IPS-NIHi11 (cell line): ENCODE results near the gene STK35.
A peak's percentile ranks its signal among the peaks of the same experiment; 100 is the strongest.

Source experiments
- DNase-seq: peaks from one replicate; pipeline ENCODE4 v3.0.0; 2012; ENCODE audit warnings: mixed read lengths, low spot score

The STK35 gene

GRCh38 chr20:2108498-2108897 lies 6.9 kb downstream of the STK35 start:
- DNase-seq: no peak

DNA sequence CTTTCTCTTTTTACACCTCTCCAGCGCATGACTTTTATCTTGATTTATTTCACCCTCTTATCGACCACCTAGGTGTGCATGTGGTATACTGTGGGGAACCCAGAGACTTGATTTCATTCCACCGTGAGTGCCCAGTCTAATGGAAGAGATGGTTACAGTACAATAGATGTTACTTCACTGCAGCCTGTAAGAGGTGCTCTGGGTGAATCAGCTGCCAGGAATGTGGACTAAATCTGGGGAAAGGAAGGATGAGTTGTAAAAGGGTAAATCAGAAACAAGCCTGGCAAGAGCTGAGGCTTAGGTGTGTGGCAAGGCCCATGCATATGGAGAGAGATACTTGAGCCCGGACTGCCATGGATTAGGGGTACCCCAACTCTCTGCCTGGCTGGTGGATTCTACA lies 7.4 kb downstream of the STK35 start:
- no peak for DNase-seq

DNA sequence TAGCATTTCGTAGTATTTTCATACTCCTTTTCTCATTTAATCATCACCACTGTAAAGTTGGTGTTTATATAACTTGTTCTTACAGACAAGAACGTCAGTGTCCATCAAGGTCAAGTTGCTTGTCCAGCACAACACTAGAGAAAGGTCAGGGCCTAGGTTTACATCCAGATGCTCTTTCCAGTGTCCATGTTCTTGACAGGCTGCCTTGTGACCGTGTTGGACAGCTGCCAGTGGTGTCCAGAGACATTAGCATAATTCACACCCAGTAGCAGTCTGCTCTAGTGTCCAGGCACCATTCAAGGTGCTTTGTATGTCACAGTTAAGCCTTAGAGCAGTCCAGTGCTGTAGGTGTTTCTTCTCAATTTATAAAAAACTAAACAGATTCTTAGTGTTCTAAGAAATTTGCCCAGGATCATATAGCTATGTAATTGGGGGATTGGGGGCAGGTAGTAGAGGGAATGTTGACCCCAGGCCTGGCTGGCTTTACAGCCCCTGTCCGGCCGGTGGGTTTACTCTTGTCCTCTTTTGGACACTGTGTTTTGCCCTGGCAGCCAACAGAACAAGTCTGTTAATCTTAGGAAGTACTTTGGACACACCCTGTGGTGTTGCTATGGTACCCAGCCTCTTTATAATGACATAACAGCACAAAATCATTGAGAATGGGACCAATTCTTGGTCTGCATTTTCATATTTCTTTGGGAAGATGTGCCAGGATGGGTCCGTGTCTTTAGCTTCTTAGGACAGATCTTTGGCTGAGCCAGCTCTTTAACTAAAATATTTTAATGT lies 8.0 kb downstream of the STK35 start:
- no peak for DNase-seq

GRCh38 chr20:2112910-2113309 lies 11.3 kb downstream of the STK35 start:
- no peak for DNase-seq

- DNase-seq: no peak
Measured at GRCh38 chr20:2114127-2114959, 12.7 kb downstream of the STK35 start.

- no peak for DNase-seq
Measured at GRCh38 chr20:2114990-2115681, 13.5 kb downstream of the STK35 start.

GRCh38 chr20:2116170-2116940 lies 14.7 kb downstream of the STK35 start:
- no peak for DNase-seq

- no peak for DNase-seq
Measured at GRCh38 chr20:2118783-2119182, 17.2 kb downstream of the STK35 start.

GRCh38 chr20:2122936-2123335 lies 21.3 kb downstream of the STK35 start:
- DNase-seq: no peak

- no peak for DNase-seq
Measured at GRCh38 chr20:2123720-2124119, 22.1 kb downstream of the STK35 start.

DNA sequence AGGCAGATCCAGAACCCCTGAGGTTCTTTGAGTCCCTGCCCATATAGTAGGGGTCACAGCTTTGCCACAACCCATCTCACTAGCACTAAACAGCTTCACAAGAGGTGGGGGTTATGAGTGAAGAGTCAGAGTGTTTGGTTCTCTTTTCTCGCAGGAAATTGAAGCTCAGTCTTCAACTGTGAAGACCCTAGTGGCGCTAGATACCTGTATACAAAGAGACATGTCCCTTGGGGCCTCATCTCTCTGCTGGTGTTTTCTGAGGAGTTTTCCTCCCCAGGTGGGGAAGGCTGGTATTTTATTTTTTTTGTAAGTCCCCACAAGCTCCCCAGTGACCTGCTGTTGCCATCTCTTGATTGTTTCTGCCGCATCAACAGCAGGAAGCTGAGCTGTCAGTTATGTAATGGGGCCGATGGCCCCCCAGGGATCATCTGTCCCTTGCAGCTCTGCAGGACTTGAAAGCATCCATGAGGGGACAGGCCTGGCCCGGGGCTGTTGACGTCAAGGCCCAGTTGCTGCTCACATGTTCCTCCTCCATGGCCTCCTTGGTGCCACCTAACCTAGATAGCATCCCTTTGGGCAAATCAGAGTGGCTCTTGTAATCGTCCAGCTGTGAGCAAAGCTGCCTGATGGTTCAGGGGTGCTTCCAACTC lies 23.1 kb downstream of the STK35 start:
- DNase-seq: no peak

DNA sequence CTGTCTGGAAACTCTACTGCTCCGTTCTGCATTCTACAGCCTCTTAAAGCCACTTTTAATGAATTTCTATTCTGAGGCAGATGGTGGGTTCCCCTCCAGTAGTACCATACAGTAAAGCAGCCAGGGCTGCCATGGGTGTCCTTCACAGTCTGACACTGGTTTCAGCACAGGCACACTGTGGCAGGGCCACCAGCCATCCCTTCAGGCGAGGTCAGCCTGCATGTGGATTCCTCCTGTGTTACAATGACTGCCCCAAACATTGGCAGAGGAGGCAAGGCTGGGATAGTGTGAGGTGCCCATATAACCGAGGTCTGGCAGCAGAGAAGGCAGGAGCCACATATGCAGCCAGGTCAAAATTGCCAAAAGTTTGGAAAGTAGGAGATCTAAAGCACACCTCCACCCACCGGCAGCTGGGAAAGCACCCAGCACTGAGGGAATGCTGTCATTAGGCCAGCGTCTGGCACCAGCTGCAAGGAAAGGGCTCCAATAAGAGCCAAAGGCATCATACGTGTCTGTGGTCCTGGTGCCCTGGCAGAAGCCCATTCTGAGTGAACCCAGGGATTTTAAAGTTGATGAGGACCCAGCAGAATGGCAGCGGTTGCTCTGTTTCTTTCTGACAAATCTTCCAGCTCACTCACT lies 24.0 kb downstream of the STK35 start:
- DNase-seq: no peak

DNA sequence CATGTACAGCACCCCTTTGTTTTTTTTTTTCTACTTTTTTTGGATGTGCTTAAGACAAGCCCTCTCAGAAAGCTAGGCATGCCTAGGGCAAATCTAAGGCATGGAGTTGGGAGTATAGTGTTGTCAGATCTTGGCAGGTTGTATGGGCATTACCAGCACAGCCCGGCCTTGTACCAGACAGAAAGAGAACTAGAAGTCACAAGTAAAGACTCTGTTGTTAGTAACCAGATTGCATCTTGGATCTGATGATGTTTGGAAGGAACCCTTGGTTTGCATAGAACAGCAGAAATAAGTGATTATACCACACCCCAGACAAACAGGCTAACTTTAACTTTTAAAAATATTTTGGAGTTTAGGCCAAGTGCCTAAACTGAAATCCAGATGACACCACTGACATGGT lies 25.6 kb downstream of the STK35 start:
- no peak for DNase-seq

DNA sequence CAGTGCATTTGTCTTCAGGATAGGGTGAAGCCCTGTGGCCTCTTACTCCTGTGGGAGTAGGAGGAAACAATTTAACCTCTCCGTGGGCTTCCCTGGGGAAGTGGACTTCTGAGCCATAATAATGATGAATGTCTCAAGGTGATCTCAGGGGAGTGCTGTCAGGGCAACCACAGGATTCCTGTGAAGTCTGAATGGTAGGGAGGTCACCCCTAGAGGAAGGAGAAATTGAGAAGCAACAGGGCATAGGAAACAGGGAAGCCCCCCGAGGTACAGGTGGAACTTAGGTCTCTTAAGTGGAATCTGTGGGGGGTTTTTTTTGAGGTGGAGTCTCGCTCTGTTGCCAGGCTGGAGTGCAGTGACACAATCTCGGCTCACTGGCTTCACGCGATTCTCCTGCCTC lies 26.9 kb downstream of the STK35 start:
- DNase-seq: no peak

- no peak for DNase-seq
Measured at GRCh38 chr20:2130062-2130591, 28.5 kb downstream of the STK35 start.

- peak; percentile 64 for DNase-seq
Measured at GRCh38 chr20:2130683-2131082, 29.1 kb downstream of the STK35 start.

GRCh38 chr20:2131366-2131765 lies 29.7 kb downstream of the STK35 start:
- no peak for DNase-seq

GRCh38 chr20:2132461-2132901 lies 30.9 kb downstream of the STK35 start:
- no peak for DNase-seq

DNA sequence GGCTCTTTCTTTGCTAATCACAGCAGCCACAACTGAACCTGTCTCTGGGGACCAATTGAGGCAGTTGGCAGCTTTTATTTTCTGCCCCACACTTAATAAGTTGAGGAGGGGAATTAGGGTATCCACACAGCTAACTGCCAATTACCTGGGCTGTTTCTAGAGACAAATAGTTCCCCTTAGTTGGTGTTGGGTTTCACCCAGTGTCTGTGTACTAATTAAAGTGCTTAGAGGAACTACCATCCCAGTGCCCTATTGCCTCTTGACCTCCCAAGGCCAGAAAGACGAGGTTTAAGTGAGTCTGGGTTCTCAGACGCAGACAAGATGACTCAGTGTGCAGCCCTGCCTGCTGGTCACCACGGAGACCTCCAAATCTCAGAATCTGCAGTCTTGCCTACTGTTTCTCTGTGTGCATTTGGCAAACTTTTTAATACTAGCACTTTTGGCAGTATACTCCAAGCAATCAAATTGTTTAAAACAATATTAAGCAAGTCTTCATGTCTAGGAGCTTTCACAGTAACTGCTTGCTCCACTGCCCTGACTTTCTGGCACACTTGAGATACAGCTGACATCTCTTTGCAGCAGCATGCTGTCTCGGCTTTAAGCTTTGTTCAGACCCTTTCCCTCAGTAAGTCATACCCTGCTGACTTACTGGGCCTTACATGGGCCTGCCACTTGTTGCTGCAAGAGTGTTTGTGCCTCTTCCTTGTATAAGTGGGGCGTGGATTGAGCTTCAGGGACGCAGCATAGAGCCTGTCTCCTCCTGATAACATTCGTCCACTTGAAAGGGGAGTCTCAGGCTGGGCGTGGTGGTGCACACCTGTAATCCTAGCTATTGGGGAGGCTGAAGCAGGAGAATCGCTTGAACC lies 31.9 kb downstream of the STK35 start:
- no peak for DNase-seq

DNA sequence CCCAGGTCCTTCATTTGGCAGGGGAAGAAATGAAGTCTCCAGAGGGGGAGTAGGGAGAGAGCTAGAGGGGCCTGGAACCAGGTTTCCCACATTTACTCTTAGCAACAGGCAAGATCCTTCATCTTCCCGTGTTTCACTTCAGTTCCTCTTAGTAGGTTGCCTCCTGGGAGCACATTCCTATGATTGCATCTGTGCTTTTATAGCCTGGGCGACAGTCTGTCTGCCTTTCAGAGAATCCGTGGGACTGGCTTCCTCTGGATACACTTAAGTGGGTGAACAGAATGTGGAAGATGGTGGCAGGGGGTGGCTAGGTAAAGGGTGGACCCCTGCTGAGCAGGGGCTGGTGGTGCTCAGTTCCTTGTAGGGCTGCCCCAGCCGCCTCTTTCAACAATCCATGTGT lies 33.4 kb downstream of the STK35 start:
- DNase-seq: no peak
